Liver (tissue), 3 donors: ENCODE results near the gene TSPAN17.

Experiments used
- NR2F2 ChIP-seq: IDR thresholded peaks from 2 replicates; pipeline ENCODE4 v1.6.1; 2016; ENCODE audit warnings: antibody characterized with exemption
- REST ChIP-seq: IDR thresholded peaks from 2 replicates; pipeline ENCODE4 v1.6.1; 2016; ENCODE audit warnings: antibody characterized with exemption, mild to moderate bottlenecking
- TAF1 ChIP-seq: conservative IDR thresholded peaks from 2 replicates; pipeline ENCODE4 v1.6.1; 2016; ENCODE audit warnings: antibody characterized with exemption, mild to moderate bottlenecking
- ZBTB33 ChIP-seq: IDR thresholded peaks from 2 replicates; pipeline ENCODE4 v1.6.1; 2016; ENCODE audit warnings: antibody characterized with exemption
- TF ChIP-seq, protein P1 (sequence below): fragments of 150-350 bp; IDR thresholded peaks from 2 replicates; pipeline ENCODE4 v1.5.1; 2017; ENCODE audit warnings: improper control_type of control experiment, low read depth, low read length; ENCODE audit not compliant: missing input control
- donor health status: healthy.
- donor health status: healthy.

DNA sequence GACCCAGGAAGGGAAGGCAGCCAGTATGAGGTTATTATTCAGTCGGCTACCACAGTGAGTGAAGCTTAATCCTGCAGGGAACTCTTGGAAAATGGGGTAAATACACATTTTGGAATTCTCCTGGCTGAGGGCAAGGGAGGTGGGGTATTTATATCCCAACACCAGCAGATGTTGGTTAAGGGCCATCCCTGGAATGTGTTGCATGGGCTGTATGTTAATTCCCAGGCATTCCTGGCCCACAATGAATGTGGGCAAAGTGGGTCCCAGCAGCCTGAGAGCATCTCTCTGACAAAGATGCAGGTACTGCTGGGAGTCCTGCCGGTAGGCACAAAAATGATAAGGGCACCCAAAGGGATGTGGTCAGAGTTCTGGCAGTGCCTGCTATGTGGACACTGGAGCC, 34.4 kb upstream of the TSPAN17 start:
- TF ChIP-seq, protein P1, sequence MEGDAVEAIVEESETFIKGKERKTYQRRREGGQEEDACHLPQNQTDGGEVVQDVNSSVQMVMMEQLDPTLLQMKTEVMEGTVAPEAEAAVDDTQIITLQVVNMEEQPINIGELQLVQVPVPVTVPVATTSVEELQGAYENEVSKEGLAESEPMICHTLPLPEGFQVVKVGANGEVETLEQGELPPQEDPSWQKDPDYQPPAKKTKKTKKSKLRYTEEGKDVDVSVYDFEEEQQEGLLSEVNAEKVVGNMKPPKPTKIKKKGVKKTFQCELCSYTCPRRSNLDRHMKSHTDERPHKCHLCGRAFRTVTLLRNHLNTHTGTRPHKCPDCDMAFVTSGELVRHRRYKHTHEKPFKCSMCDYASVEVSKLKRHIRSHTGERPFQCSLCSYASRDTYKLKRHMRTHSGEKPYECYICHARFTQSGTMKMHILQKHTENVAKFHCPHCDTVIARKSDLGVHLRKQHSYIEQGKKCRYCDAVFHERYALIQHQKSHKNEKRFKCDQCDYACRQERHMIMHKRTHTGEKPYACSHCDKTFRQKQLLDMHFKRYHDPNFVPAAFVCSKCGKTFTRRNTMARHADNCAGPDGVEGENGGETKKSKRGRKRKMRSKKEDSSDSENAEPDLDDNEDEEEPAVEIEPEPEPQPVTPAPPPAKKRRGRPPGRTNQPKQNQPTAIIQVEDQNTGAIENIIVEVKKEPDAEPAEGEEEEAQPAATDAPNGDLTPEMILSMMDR = no peak
- TF ChIP-seq NR2F2 = no peak
- TF ChIP-seq REST = no peak
- TF ChIP-seq TAF1 = no peak
- TF ChIP-seq ZBTB33 = no peak
